HCT116 (cell line): ENCODE measurements around the gene ZRANB1. TPM values are rescaled to one million over a fixed set of nuclear protein-coding genes. Genes with fewer than 3 reads are reported as not detected.

ENCODE experiments used
- ATAC-seq: fragments of 200-7000 bp; cut with Tn5 transposase; 2 replicates; pipeline ENCODE4 v1.9.1; 2020; ENCODE audit warnings: mild to moderate bottlenecking, moderate library complexity
- BruUV-seq: library from RNA; stranded (reverse); fragments of 400-500 nt; replicated peaks from 2 replicates; lab custom pipeline; 2021; lab: Mats Ljungman, UMichigan
- CTCF ChIA-PET: fragments of 300-600 bp; sonication (Branson Sonifier 250); formaldehyde crosslinking; loops from one replicate; lab custom pipeline; 2021; ENCODE audit warnings: antibody characterized with exemption; lab: Charles Lee
- POLR2A ChIA-PET: fragments of 300-600, 350-600 bp; sonication (Branson Sonifier 250); formaldehyde crosslinking; loops from one replicate; lab custom pipeline; 2021; ENCODE audit warnings: antibody characterized with exemption; lab: Charles Lee
- RAD21 ChIA-PET, 2 experiments: fragments of 300-600 bp; sonication (Branson Sonifier 250); formaldehyde crosslinking; loops; one replicate each; lab custom pipeline; 2023; ENCODE audit warnings: low total read pairs in 2 of 2; ENCODE audit not compliant: uncharacterized antibody in 2 of 2, unreplicated experiment in 2 of 2, low non-redundant PET in 1 of 2; lab: Charles Lee
- DNase-seq: peaks from one replicate; pipeline ENCODE4 v3.0.0-alpha.2; 2010; ENCODE audit warnings: low read depth, low spot score
- H2AFZ ChIP-seq: fragments of 200-600 bp; shearing (Covaris generic), sonication (generic); 2 replicates; pipeline ENCODE4 v1.6.1; 2017; ENCODE audit warnings: low read depth, mixed run types, mixed read lengths, antibody characterized with exemption, low read length; ENCODE audit not compliant: poor library complexity, severe bottlenecking
- H3K27ac ChIP-seq: 2 replicates; pipeline ENCODE4 v1.5.1; 2012; ENCODE audit warnings: low read depth, low read length
- H3K27me3 ChIP-seq: fragments of 200-600 bp; sonication (generic); 2 replicates; pipeline ENCODE4 v1.6.1; 2016; ENCODE audit warnings: mixed run types, low read length, mixed read lengths; ENCODE audit not compliant: insufficient read depth
- H3K36me3 ChIP-seq, 2 experiments: fragments of 200-500 bp in 1 of 2; fragments of 200-600 bp in 1 of 2; sonication (Bioruptor generic) in 1 of 2; sonication (generic) in 1 of 2; 2 replicates each; pipeline versions ENCODE4 v1.5.1 to v1.6.1; 2014 to 2016; ENCODE audit warnings: low read length in 2 of 2, inconsistent platforms in 1 of 2, mixed read lengths in 1 of 2, mixed run types in 1 of 2; ENCODE audit not compliant: insufficient read depth in 2 of 2, control insufficient read depth in 1 of 2
- H3K4me1 ChIP-seq, 2 experiments: fragments of 200-600 bp in 1 of 2; sonication (generic) in 1 of 2; 2 replicates each; pipeline versions ENCODE4 v1.5.1 to v1.6.1; 2012 to 2017; ENCODE audit warnings: low read length in 2 of 2, inconsistent platforms in 1 of 2, mild to moderate bottlenecking in 1 of 2, mixed read lengths in 1 of 2, mixed run types in 1 of 2, moderate library complexity in 1 of 2; ENCODE audit not compliant: insufficient read depth in 2 of 2, control insufficient read depth in 1 of 2
- H3K4me2 ChIP-seq: fragments of 200-600 bp; sonication (generic); 2 replicates; pipeline ENCODE4 v1.6.1; 2017; ENCODE audit warnings: mixed run types, low read length, mixed read lengths
- H3K4me3 ChIP-seq, 2 experiments: fragments of 200-600 bp in 1 of 2; sonication (generic) in 1 of 2; replicated peaks in 1 of 2; 2 replicates each; pipeline ENCODE4 v1.5.1; 2011 to 2016; ENCODE audit warnings: low read length in 2 of 2, control low read depth in 1 of 2, low read depth in 1 of 2, mild to moderate bottlenecking in 1 of 2, mixed read lengths in 1 of 2, mixed run types in 1 of 2
- H3K79me2 ChIP-seq: fragments of 200-600 bp; sonication (generic); 2 replicates; pipeline ENCODE4 v1.6.1; 2017; ENCODE audit warnings: mild to moderate bottlenecking, mixed run types, low read length, moderate library complexity, mixed read lengths; ENCODE audit not compliant: insufficient read depth
- H3K9ac ChIP-seq: fragments of 200-600 bp; sonication (generic); 2 replicates; pipeline ENCODE4 v1.6.1; 2016; ENCODE audit warnings: low read length, mixed read lengths
- H3K9me2 ChIP-seq: fragments of 200-600 bp; sonication (generic), shearing (Covaris generic); 2 replicates; pipeline ENCODE4 v1.6.1; 2017; ENCODE audit warnings: mixed run types, mild to moderate bottlenecking, moderate library complexity; ENCODE audit not compliant: insufficient read depth
- H3K9me3 ChIP-seq, 2 experiments: fragments of 200-500 bp in 1 of 2; fragments of 200-600 bp in 1 of 2; sonication (Bioruptor generic) in 1 of 2; sonication (generic) in 1 of 2; 2 replicates each; pipeline ENCODE4 v1.6.1; 2014 to 2017; ENCODE audit warnings: low read length in 2 of 2, mixed read lengths in 2 of 2, inconsistent platforms in 1 of 2, low read depth in 1 of 2, mild to moderate bottlenecking in 1 of 2, mixed run types in 1 of 2, moderate library complexity in 1 of 2; ENCODE audit not compliant: control insufficient read depth in 1 of 2, insufficient read depth in 1 of 2
- H4K20me1 ChIP-seq: fragments of 200-600 bp; sonication (generic), shearing (Covaris generic); 2 replicates; pipeline ENCODE4 v1.6.1; 2017; ENCODE audit warnings: mixed run types, mild to moderate bottlenecking, moderate library complexity; ENCODE audit not compliant: insufficient read depth
- ATF3 ChIP-seq: IDR thresholded peaks from 2 replicates; pipeline ENCODE4 v1.6.1; 2012
- CBX3 ChIP-seq: IDR thresholded peaks from 2 replicates; pipeline ENCODE4 v1.6.1; 2012; ENCODE audit warnings: low read depth
- CEBPB ChIP-seq: IDR thresholded peaks from 2 replicates; pipeline ENCODE4 v1.6.1; 2012; ENCODE audit warnings: low read depth
- EGR1 ChIP-seq: IDR thresholded peaks from 2 replicates; pipeline ENCODE4 v1.6.1; 2012; ENCODE audit warnings: low read depth
- ELF1 ChIP-seq: IDR thresholded peaks from 2 replicates; pipeline ENCODE4 v1.6.1; 2012; ENCODE audit warnings: low read depth, borderline replicate concordance
- EZH2 ChIP-seq: fragments of 200-600 bp; sonication (generic); IDR thresholded peaks from 2 replicates; pipeline ENCODE4 v1.6.1; 2017; ENCODE audit warnings: antibody characterized with exemption, mixed run types
- FOSL1 ChIP-seq: IDR thresholded peaks from 2 replicates; pipeline ENCODE4 v1.6.1; 2012; ENCODE audit warnings: low read depth
- JUND ChIP-seq: IDR thresholded peaks from 2 replicates; pipeline ENCODE4 v1.6.1; 2012
- POLR2A ChIP-seq: IDR thresholded peaks from 2 replicates; pipeline ENCODE4 v1.7.0; 2011; ENCODE audit warnings: borderline replicate concordance; ENCODE audit not compliant: insufficient read depth, insufficient read length; ENCODE audit errors: extremely low read depth
- POLR2AphosphoS5 ChIP-seq: IDR thresholded peaks from 2 replicates; pipeline ENCODE4 v1.6.1; 2011; ENCODE audit warnings: mild to moderate bottlenecking, low read depth, low read length, moderate library complexity
- RAD21 ChIP-seq: IDR thresholded peaks from 2 replicates; pipeline ENCODE4 v1.6.1; 2012; ENCODE audit warnings: low read depth, mild to moderate bottlenecking
- REST ChIP-seq: IDR thresholded peaks from 2 replicates; pipeline ENCODE4 v1.6.1; 2012; ENCODE audit warnings: low read depth
- SIN3A ChIP-seq: IDR thresholded peaks from 2 replicates; pipeline ENCODE4 v1.6.1; 2012; ENCODE audit warnings: low read depth
- SP1 ChIP-seq: IDR thresholded peaks from 2 replicates; pipeline ENCODE4 v1.6.1; 2012; ENCODE audit warnings: low read depth
- SRF ChIP-seq: IDR thresholded peaks from 2 replicates; pipeline ENCODE4 v1.6.1; 2012; ENCODE audit warnings: low read depth
- TCF7L2 ChIP-seq: IDR thresholded peaks from 2 replicates; pipeline ENCODE4 v1.7.0; 2011; ENCODE audit warnings: borderline replicate concordance, inconsistent platforms; ENCODE audit not compliant: insufficient read depth, insufficient read length; ENCODE audit errors: extremely low read depth
- YY1 ChIP-seq: IDR thresholded peaks from 2 replicates; pipeline ENCODE4 v1.6.1; 2011; ENCODE audit warnings: low read length, low read depth, moderate library complexity, mild to moderate bottlenecking; ENCODE audit not compliant: insufficient replicate concordance; ENCODE audit errors: extremely low read depth
- ZBTB33 ChIP-seq: IDR thresholded peaks from 2 replicates; pipeline ENCODE4 v1.6.1; 2011; ENCODE audit warnings: mild to moderate bottlenecking, low read length, moderate library complexity; ENCODE audit not compliant: insufficient replicate concordance; ENCODE audit errors: extremely low read depth
- ZFX ChIP-seq: fragments of 450-650 bp; IDR thresholded peaks from 2 replicates; pipeline ENCODE4 v1.6.1; 2017
- intact Hi-C: fragments of 100-400 bp; cut with micrococcal nuclease; formaldehyde crosslinking; loops from 2 replicates; pipeline ENCODE4 v1.10.0; 2022
- total RNA-seq: library from RNA; stranded (reverse); gene quantifications from one replicate; pipeline ENCODE4 v1.2.1, GENCODE V29; 2021; ENCODE audit not compliant: unreplicated experiment
- TF ChIP-seq, protein P1 (sequence below): IDR thresholded peaks from 2 replicates; pipeline ENCODE4 v1.6.1; 2012

ZRANB1 gene
- total RNA-seq, 1 experiment from 2014 or later, result 23.9 TPM

- Histone ChIP-seq H4K20me1 (no peaks in the 10 kb centered on the region), H3K4me2 (no peak overlapping the region), H2AFZ (no peak overlapping the region), H3K36me3 (no peaks in the 10 kb centered on the region), H3K27ac (no peak overlapping the region), H3K79me2 (no peaks in the 10 kb centered on the region), H3K9ac (no peak overlapping the region), H3K27me3 (peaks cover 17% of the 10 kb centered on the region; the same call in 1 of the 2 replicates), H3K9me3 (no peaks in the 10 kb centered on the region), H3K4me1 (0 out of 4 replicates have a peak, but pooled peaks cover 0 to 3% of the 10 kb centered on the region in 2 experiments), H3K4me3 (no peak overlapping the region), H3K9me2 (no peaks in the 10 kb centered on the region)
- intact Hi-C loops, result no loop called here
- peak; percentile 70 for ATAC-seq
- ChIA-PET RAD21 (no interaction called here), POLR2A (no interaction called here), CTCF (no interaction called here)
- no peak for TF ChIP-seq ZFX
- no peak for TF ChIP-seq RAD21
- no peak for TF ChIP-seq ZBTB33
- TF ChIP-seq, protein P1, sequence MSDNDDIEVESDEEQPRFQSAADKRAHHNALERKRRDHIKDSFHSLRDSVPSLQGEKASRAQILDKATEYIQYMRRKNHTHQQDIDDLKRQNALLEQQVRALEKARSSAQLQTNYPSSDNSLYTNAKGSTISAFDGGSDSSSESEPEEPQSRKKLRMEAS, result no peak
- TF ChIP-seq YY1, result no peak
- no peak for TF ChIP-seq SRF
- TF ChIP-seq SP1, result no peak
- no peak for TF ChIP-seq REST
- no peak for TF ChIP-seq JUND
- no peak for TF ChIP-seq EZH2
- no peak for TF ChIP-seq POLR2AphosphoS5
- TF ChIP-seq EGR1, result no peak
- no peak for TF ChIP-seq CBX3
- TF ChIP-seq SIN3A, result no peak
- TF ChIP-seq CEBPB, result no peak
- TF ChIP-seq ELF1, result no peak
- TF ChIP-seq FOSL1, result no peak
- no peak for TF ChIP-seq TCF7L2
- TF ChIP-seq ATF3, result no peak
- no peak for TF ChIP-seq POLR2A
- BruUV-seq, result no TSS peak
- DNase-seq, result no peak
Observed at GRCh38 chr10:124898471-124898870, 43.5 kb upstream of the ZRANB1 start.
